Right lobe of liver (tissue), 6 donors: ENCODE results near the gene STIL. TPM values are rescaled to one million over a fixed set of nuclear protein-coding genes. Genes with fewer than 3 reads are reported as not detected.

ENCODE experiments used
- ATAC-seq, 4 donors: fragments of 200-7000 bp; cut with Tn5 transposase; one replicate each; pipeline ENCODE4 v1.9.1; 2020; ENCODE audit warnings: mild to moderate bottlenecking in 4 of 4, moderate library complexity in 4 of 4
- DNase-seq, 3 donors: peaks; one replicate each; pipeline ENCODE4 v3.0.0-alpha.2; 2020
- H3K27ac ChIP-seq, 3 donors: fragments of 200-600 bp; one replicate each; pipeline ENCODE4 v1.8.0; 2022
- H3K27me3 ChIP-seq, 2 donors: fragments of 200-600 bp; one replicate each; pipeline ENCODE4 v1.8.0; 2022
- H3K36me3 ChIP-seq, 4 donors: fragments of 200-600 bp; sonication (generic) in 1 of 4; one replicate each; pipeline versions ENCODE4 v1.5.1 to v1.8.0; 2017 to 2022; ENCODE audit warnings: control low read depth in 1 of 4
- H3K4me1 ChIP-seq, 4 donors: fragments of 200-600 bp; sonication (generic) in 1 of 4; one replicate each; pipeline versions ENCODE4 v1.5.1 to v1.8.0; 2017 to 2022; ENCODE audit warnings: control low read depth in 1 of 4
- H3K4me3 ChIP-seq, 3 donors: fragments of 200-600 bp; one replicate each; pipeline ENCODE4 v1.8.0; 2022
- H3K9me3 ChIP-seq, 4 donors: fragments of 200-600 bp; sonication (generic) in 1 of 4; one replicate each; pipeline versions ENCODE4 v1.5.1 to v1.8.0; 2017 to 2022; ENCODE audit warnings: control low read depth in 1 of 4
- POLR2A ChIP-seq: fragments of 450-650 bp; IDR thresholded peaks from one replicate; pipeline ENCODE4 v1.6.1; 2017; ENCODE audit warnings: antibody characterized with exemption, mild to moderate bottlenecking
- WGBS: methylation state at CpG from one replicate; pipeline ENCODE4 v1.1.6; 2018; ENCODE audit warnings: low coverage, low lambda C conversion rate; ENCODE audit not compliant: insufficient coverage; ENCODE audit errors: missing lambda C conversion rate; 5-methylcytosine and 5-hydroxymethylcytosine counted together
- intact Hi-C, 2 donors: fragments of 100-400 bp; cut with DNase I; formaldehyde crosslinking; loops; one replicate each; pipeline versions ENCODE4 v1.11.2 to v1.14.1; 2022
- total RNA-seq, 6 experiments: library from RNA; depleted of rRNA in 2 of 6; stranded (reverse); fragments of >200 nt in 2 of 6; fragmentation: NEBNext Ultra II Directional in 3 of 6; extraction: Animal tissue kit (Norgen Biotek cat#: 25700) in 3 of 6; gene quantifications; one replicate each; pipeline versions ENCODE4 v1.1.0 to v1.2.4, GENCODE V29; 2016 to 2023
- TF ChIP-seq, protein P1 (sequence below), 4 donors: fragments of 200-600 bp in 3 of 4; fragments of 450-650 bp in 1 of 4; IDR thresholded peaks; one replicate each; pipeline versions ENCODE4 v1.5.1 to v1.8.0; 2016 to 2022; ENCODE audit warnings: antibody characterized with exemption in 4 of 4, mild to moderate bottlenecking in 2 of 4
- donor health status: DM: no; HTN: yes; CAD: no.
- donor health status: DM: no; HTN: no; CAD: no.
- donor health status: DM: no; HTN: no; CAD: no.
- donor health status: DM: no; HTN: yes; CAD: no.
- donor health status: DM: no; HTN: yes; CAD: no.

STIL gene
- total RNA-seq, 6 experiments from 2014 or later, result 0.61 to 2.5 (median 0.87) TPM

DNA sequence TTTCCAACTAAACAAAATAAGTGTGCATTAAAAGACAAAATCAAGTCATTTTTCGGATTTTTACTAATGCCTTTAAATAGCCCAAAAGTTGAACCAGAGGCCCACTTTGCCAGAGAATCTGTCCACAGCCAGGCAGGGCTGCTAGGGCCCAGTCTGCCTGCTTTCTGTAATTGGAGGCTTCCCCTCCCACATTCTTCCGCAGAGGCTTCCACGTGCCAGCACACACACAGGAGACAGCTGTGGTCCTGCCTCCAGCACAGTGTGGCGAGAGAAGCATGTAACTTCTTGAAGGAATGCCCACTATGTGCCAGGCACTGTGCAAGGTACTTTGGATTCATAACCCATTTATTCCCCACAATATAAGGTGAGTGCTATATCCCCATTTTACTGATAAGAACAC lies 112.8 kb downstream of the STIL start:
- WGBS, result 45% methylated on average over 3 of the region's 4 CpGs
- TF ChIP-seq, protein P1, sequence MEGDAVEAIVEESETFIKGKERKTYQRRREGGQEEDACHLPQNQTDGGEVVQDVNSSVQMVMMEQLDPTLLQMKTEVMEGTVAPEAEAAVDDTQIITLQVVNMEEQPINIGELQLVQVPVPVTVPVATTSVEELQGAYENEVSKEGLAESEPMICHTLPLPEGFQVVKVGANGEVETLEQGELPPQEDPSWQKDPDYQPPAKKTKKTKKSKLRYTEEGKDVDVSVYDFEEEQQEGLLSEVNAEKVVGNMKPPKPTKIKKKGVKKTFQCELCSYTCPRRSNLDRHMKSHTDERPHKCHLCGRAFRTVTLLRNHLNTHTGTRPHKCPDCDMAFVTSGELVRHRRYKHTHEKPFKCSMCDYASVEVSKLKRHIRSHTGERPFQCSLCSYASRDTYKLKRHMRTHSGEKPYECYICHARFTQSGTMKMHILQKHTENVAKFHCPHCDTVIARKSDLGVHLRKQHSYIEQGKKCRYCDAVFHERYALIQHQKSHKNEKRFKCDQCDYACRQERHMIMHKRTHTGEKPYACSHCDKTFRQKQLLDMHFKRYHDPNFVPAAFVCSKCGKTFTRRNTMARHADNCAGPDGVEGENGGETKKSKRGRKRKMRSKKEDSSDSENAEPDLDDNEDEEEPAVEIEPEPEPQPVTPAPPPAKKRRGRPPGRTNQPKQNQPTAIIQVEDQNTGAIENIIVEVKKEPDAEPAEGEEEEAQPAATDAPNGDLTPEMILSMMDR (IDR thresholded peaks at IDR 0.05), result no peak
- no peak for TF ChIP-seq POLR2A
- H3K9me3 ChIP-seq, result no peaks in the 10 kb centered on the region
- H3K4me1 ChIP-seq, result no peaks in the 10 kb centered on the region
- no peak overlapping the region for H3K27ac ChIP-seq
- intact Hi-C loops, result no loop called here
- H3K4me3 ChIP-seq, result no peak overlapping the region
- H3K36me3 ChIP-seq, result no peaks in the 10 kb centered on the region
- ATAC-seq (no peak), DNase-seq (no peak)
- H3K27me3 ChIP-seq, result no peaks in the 10 kb centered on the region

Other genes with a start within 250 kb of the STIL start
- gene CYP4Z1, start 246.9 kb downstream of the STIL start, total RNA-seq, result under 1 TPM in 4 of 6 experiments, not detected in 2; 0.30 to 0.64 (median 0.39) TPM
- gene CYP4A22, start 176.7 kb downstream of the STIL start, total RNA-seq, result 100 to 1,000 TPM in 1 of 6 experiments, 10 to 100 TPM in 5; 17.2 to 159 (median 48.9) TPM
- 10 to 100 TPM in 2 of 6 experiments, 1 to 10 TPM in 2, under 1 TPM in 2; 0.24 to 44.3 (median 5.4) TPM for gene PDZK1IP1, start 124.1 kb downstream of the STIL start, total RNA-seq
- gene TAL1, start 81.9 kb downstream of the STIL start, total RNA-seq, result 1 to 10 TPM in 4 of 6 experiments, under 1 TPM in 2; 0.43 to 4.5 (median 1.8) TPM
- 100 to 1,000 TPM; 101 to 160 (median 133) TPM for gene CMPK1, start 19.6 kb upstream of the STIL start, total RNA-seq
- gene FOXE3, start 102.1 kb upstream of the STIL start, total RNA-seq, result not detected
- gene FOXD2, start 123.9 kb upstream of the STIL start, total RNA-seq, result under 1 TPM; 0.25 to 0.86 (median 0.41) TPM